ENCODE data around the gene NME9. TPM values are rescaled to one million over a fixed set of nuclear protein-coding genes. Genes with fewer than 3 reads are reported as not detected.

The NME9 gene
- total and polyA plus RNA-seq, 7 donors = 0.23 TPM; not detected in 6

DNA sequence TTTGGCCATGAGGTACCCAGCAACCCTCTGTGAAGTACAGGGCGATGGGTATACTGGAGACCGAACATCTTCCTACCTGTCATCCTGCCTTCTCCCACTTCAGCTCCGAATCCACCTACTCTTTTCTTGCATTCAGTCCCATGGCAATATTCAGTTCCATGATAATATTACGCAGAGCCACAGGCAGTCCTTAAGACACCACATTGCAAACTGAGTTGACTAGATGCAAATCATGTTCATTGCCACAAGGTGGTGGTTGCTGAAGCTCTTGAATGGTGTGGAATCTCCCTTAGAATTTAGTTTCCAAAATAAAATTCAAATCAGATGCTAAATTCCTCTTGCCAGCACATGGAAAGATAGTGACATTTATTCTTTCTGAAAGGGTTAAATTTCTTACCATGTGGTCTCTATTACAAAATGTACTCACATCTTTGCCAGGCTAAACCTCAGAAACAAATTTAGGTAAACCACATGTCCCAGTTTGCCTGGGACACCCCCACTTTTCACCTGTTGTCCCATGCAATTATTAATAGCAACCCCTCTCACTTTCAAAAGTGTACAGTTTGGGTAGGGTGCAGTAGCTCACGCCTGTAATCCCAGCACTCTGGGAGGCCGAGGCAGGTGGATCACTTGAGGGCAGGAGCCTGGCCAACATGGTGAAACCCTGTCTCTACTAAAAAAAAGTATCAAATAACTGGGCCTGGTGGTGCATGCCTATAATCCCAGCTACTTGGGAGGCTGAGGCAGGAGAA, 1.7 kb upstream of the NME9 start:
- intact Hi-C loops (cut with DNase I) = loop anchor here (5.0 kb wide), 2 partner anchors 51 to 101 kb away; partner anchors contain the start of gene ESYT3
- WGBS, 2 donors = 79 to 92% methylated on average over 6 of the region's 6 CpGs
- Histone ChIP-seq H3K36me3 (no peaks in the 10 kb centered on the region), H3K4me3 (no peak overlapping the region), H3K27ac (no peak overlapping the region), H3K27me3 (no peaks in the 10 kb centered on the region), H3K4me1 (peaks cover 0 to 16% (median 7%) of the 10 kb centered on the region in 4 donors), H3K9me3 (no peaks in the 10 kb centered on the region)
- TF ChIP-seq POLR2A (IDR thresholded peaks at IDR 0.05) (no peak), POLR2AphosphoS5 (IDR thresholded peaks at IDR 0.05) (no peak), CTCF (IDR thresholded peaks at IDR 0.05) (no peak), EP300 (IDR thresholded peaks at IDR 0.05) (no peak)
- DNase-seq = no peak

DNA sequence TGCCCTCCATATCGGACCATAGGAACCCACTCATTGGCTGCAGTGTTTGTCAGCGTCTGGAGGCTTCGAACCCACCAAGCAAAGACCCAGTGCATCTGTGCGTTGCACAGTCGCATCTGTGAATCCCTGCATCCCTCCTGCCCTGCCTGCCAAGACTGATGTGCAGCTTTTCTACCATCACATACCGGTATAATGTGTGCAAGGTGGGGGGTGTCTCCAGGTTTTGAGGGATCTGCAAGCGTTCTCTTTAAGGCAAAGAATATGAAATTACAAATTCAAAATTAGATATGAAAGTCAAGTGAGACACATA, 288 bp upstream of the NME9 start:
- Histone ChIP-seq H3K9me3 (no peaks in the 10 kb centered on the region), H3K27me3 (no peaks in the 10 kb centered on the region), H3K36me3 (no peaks in the 10 kb centered on the region), H3K4me3 (peak overlapping the region; percentile 51 to 71 (median 62)), H3K27ac (peak overlapping the region; percentile 54 to 69 (median 58)), H3K4me1 (peaks cover 0 to 16% (median 7%) of the 10 kb centered on the region in 4 donors)
- no peak for DNase-seq
- WGBS, 2 donors = 6 to 11% methylated on average over 7 of the region's 7 CpGs
- TF ChIP-seq POLR2AphosphoS5 (IDR thresholded peaks at IDR 0.05) (no peak), EP300 (IDR thresholded peaks at IDR 0.05) (no peak), CTCF (IDR thresholded peaks at IDR 0.05) (no peak), POLR2A (IDR thresholded peaks at IDR 0.05) (no peak)
- intact Hi-C loops (cut with DNase I) = loop anchor here (1.0 to 5.0 kb wide), 4 partner anchors 18 to 143 kb away; partner anchors contain the start of genes ARMC8, ESYT3 and MRAS

DNA sequence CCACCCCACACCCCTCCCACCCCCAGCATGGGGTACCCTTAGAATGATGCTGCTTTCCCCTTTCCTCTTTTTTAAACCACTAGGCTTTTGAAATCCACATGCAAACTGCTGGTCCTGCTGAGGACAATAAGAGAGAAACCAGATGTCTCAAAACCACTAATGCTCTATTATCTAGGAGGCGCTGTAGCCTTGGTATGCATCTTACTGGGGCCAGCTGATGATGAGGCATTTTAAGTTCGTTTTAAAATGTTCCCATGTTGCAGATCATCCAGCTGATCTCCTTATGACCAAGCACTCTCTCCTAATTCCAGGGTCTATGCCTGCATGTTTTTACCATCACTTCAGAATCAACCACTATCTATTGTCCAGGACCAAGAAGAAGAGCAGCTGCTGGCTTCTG, 1.3 kb downstream of the NME9 start:
- Histone ChIP-seq H3K27ac (no peak overlapping the region), H3K4me3 (no peak overlapping the region), H3K36me3 (no peaks in the 10 kb centered on the region), H3K27me3 (no peaks in the 10 kb centered on the region), H3K4me1 (peaks cover 0 to 16% (median 7%) of the 10 kb centered on the region in 4 donors), H3K9me3 (no peaks in the 10 kb centered on the region)
- WGBS, 2 donors = 35 to 49% methylated on average over 2 of the region's 2 CpGs
- intact Hi-C loops (cut with DNase I) = loop anchor here (2.0 kb wide), 1 partner anchor 142 kb away; the partner anchor contains the start of gene ARMC8
- no peak for TF ChIP-seq POLR2AphosphoS5 (IDR thresholded peaks at IDR 0.05)
- no peak for TF ChIP-seq EP300 (IDR thresholded peaks at IDR 0.05)
- TF ChIP-seq CTCF (IDR thresholded peaks at IDR 0.05) = no peak
- no peak for TF ChIP-seq POLR2A (IDR thresholded peaks at IDR 0.05)
- no peak for DNase-seq

DNA sequence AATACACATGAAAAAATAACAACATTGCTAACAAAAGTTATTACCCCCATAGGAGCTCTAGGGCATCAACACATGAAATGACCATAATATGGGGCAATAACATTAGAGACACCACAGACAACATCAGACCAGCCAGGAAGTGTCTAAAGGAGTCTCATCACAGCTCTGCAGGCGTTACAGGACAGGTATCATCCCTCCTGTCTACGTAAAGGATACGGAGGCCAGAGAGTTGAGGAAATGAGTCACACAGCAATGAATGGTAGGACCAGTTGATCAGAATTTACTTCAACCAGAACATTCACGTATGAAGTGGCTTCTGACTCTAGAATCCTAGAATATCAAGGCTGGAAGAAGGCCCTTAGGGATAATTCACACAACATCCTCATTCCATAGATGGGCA, 1.8 kb downstream of the NME9 start:
- 79 to 90% methylated on average over 4 of the region's 4 CpGs for WGBS, 2 donors
- Histone ChIP-seq H3K36me3 (no peaks in the 10 kb centered on the region), H3K4me3 (no peak overlapping the region), H3K4me1 (peaks cover 0 to 16% (median 7%) of the 10 kb centered on the region in 4 donors), H3K9me3 (no peaks in the 10 kb centered on the region), H3K27ac (no peak overlapping the region), H3K27me3 (no peaks in the 10 kb centered on the region)
- TF ChIP-seq POLR2AphosphoS5 (IDR thresholded peaks at IDR 0.05) (no peak), CTCF (IDR thresholded peaks at IDR 0.05) (no peak), POLR2A (IDR thresholded peaks at IDR 0.05) (no peak), EP300 (IDR thresholded peaks at IDR 0.05) (no peak)
- intact Hi-C loops (cut with DNase I) = loop anchor here (2.0 kb wide), 1 partner anchor 141 kb away; the partner anchor contains the start of gene ARMC8
- no peak for DNase-seq

Data from sigmoid colon (tissue), 7 donors.